GM12891 (cell line): ENCODE results near the gene PTER.

ENCODE experiments used
- DNase-seq: peaks from one replicate; pipeline ENCODE4 v3.0.0; 2011; ENCODE audit warnings: low spot score; ENCODE audit not compliant: insufficient read length
- FAIRE-seq: peaks from 2 replicates; lab custom pipeline; 2011; peaks lifted over from hg19 to GRCh38; lab: Jason Lieb, UNC
- PAX5 ChIP-seq: IDR thresholded peaks from 2 replicates; pipeline ENCODE4 v1.6.1; 2011; ENCODE audit warnings: low read length, moderate library complexity, mild to moderate bottlenecking; ENCODE audit not compliant: insufficient read depth, severe bottlenecking
- POLR2AphosphoS5 ChIP-seq: IDR thresholded peaks from 2 replicates; pipeline ENCODE4 v1.6.1; 2011; ENCODE audit warnings: low read depth, low read length, control low read depth
- TAF1 ChIP-seq: IDR thresholded peaks from 2 replicates; pipeline ENCODE4 v1.6.1; 2011; ENCODE audit warnings: low read depth, low read length, control low read depth

PTER gene

GRCh38 chr10:16562891-16563290 is 126.1 kb downstream of the PTER start:
- FAIRE-seq = no peak
- TF ChIP-seq PAX5 (no peak), TAF1 (no peak), POLR2AphosphoS5 (no peak)
- DNase-seq = no peak
